Lower leg skin (tissue), 4 donors: ENCODE measurements around the gene HIGD1C. TPM values are rescaled to one million over a fixed set of nuclear protein-coding genes. Genes with fewer than 3 reads are reported as not detected.

Experiments used
- DNase-seq, 2 donors: peaks; one replicate each; pipeline ENCODE4 v3.0.0-alpha.2; 2019; ENCODE audit warnings: low spot score in 2 of 2
- H3K4me3 ChIP-seq: fragments of 200-600 bp; sonication (generic); 2 replicates; pipeline ENCODE4 v1.5.1; 2017; ENCODE audit warnings: mild to moderate bottlenecking, low read depth; ENCODE audit not compliant: poor library complexity, severe bottlenecking
- CTCF ChIP-seq, 3 donors: fragments of 450-650 bp; IDR thresholded peaks; one replicate each; pipeline ENCODE4 v1.5.1; 2016; ENCODE audit warnings: antibody characterized with exemption in 3 of 3, mild to moderate bottlenecking in 3 of 3, moderate library complexity in 2 of 3
- POLR2A ChIP-seq, 2 donors: fragments of 450-650 bp; IDR thresholded peaks; one replicate each; pipeline ENCODE4 v1.6.1; 2016 to 2017; ENCODE audit warnings: antibody characterized with exemption in 2 of 2, mild to moderate bottlenecking in 1 of 2, moderate library complexity in 1 of 2
- WGBS, 2 donors: methylation state at CpG; one replicate each; pipeline ENCODE4 v1.1.5; 2018; 5-methylcytosine and 5-hydroxymethylcytosine counted together
- intact Hi-C: fragments of 100-400 bp; cut with DNase I; formaldehyde crosslinking; loops from one replicate; pipeline ENCODE4 v1.15.0; 2023; ENCODE audit warnings: low total_unique reads
- total RNA-seq, 4 donors: library from RNA; depleted of rRNA; stranded (reverse); fragments of >200 nt; gene quantifications; one replicate each; pipeline ENCODE4 v1.1.0, GENCODE V29; 2016

Gene HIGD1C
- total RNA-seq, 4 donors from 2014 or later, result not detected

- intact Hi-C loops, result no loop called here
- no peak for DNase-seq
- no peak overlapping the region for H3K4me3 ChIP-seq
- TF ChIP-seq CTCF (IDR thresholded peaks at IDR 0.05), result no peak
- no peak for TF ChIP-seq POLR2A (IDR thresholded peaks at IDR 0.05)
Observed at GRCh38 chr12:50960130-50960529, 7.8 kb downstream of the HIGD1C start.

- intact Hi-C loops, result no loop called here
- 93 to 95% methylated on average over 4 of the region's 4 CpGs for WGBS, 2 donors
Observed at GRCh38 chr12:50961708-50962107, 9.4 kb downstream of the HIGD1C start.

GRCh38 chr12:50964432-50964831 lies 12.1 kb downstream of the HIGD1C start:
- TF ChIP-seq CTCF (IDR thresholded peaks at IDR 0.05), result no peak
- intact Hi-C loops, result no loop called here
- WGBS, 2 donors, result 40 to 57% methylated on average over 1 of the region's 1 CpG

More at GRCh38 chr12:50961708-50962107, 9.4 kb downstream of the HIGD1C start:
- H3K4me3 ChIP-seq, result no peak overlapping the region
- TF ChIP-seq POLR2A (IDR thresholded peaks at IDR 0.05) (no peak), CTCF (IDR thresholded peaks at IDR 0.05) (no peak)
- no peak for DNase-seq

GRCh38 chr12:50971946-50972345 lies 19.6 kb downstream of the HIGD1C start:
- DNase-seq, result no peak
- intact Hi-C loops, result no loop called here
- H3K4me3 ChIP-seq, result no peak overlapping the region
- TF ChIP-seq CTCF (IDR thresholded peaks at IDR 0.05) (no peak), POLR2A (IDR thresholded peaks at IDR 0.05) (no peak)

More at GRCh38 chr12:50964432-50964831, 12.1 kb downstream of the HIGD1C start:
- no peak overlapping the region for H3K4me3 ChIP-seq
- DNase-seq, result no peak

- no peak for DNase-seq
- no peak overlapping the region for H3K4me3 ChIP-seq
- intact Hi-C loops, result no loop called here
- WGBS, 2 donors, result 85 to 87% methylated on average over 6 of the region's 6 CpGs
- TF ChIP-seq CTCF (IDR thresholded peaks at IDR 0.05) (no peak), POLR2A (IDR thresholded peaks at IDR 0.05) (no peak)
Observed at GRCh38 chr12:50979369-50980052, 27.2 kb downstream of the HIGD1C start.

- intact Hi-C loops, result no loop called here
- WGBS, 2 donors, result 94 to 96% methylated on average over 2 of the region's 2 CpGs
- DNase-seq, result no peak
Observed at GRCh38 chr12:50980545-50980944, 28.2 kb downstream of the HIGD1C start.

More at GRCh38 chr12:50980545-50980944, 28.2 kb downstream of the HIGD1C start:
- TF ChIP-seq CTCF (IDR thresholded peaks at IDR 0.05), result no peak
- no peak for TF ChIP-seq POLR2A (IDR thresholded peaks at IDR 0.05)
- H3K4me3 ChIP-seq, result no peak overlapping the region
